HL-60 (cell line): ENCODE data around the gene NFYC.

Experiments used
- GABPA ChIP-seq: IDR thresholded peaks from 2 replicates; pipeline ENCODE4 v1.6.1; 2012; ENCODE audit warnings: low read depth
- POLR2AphosphoS5 ChIP-seq: IDR thresholded peaks from 2 replicates; pipeline ENCODE4 v1.6.1; 2012; ENCODE audit warnings: low read depth
- TF ChIP-seq, protein P1 (sequence below): IDR thresholded peaks from one replicate; pipeline ENCODE4 v1.5.1; 2011; ENCODE audit warnings: low read length, control low read depth, inconsistent platforms; ENCODE audit not compliant: insufficient read depth
- TF ChIP-seq, protein P2 (sequence below): IDR thresholded peaks from 2 replicates; pipeline ENCODE4 v1.6.1; 2012; ENCODE audit warnings: low read depth; ENCODE audit not compliant: insufficient replicate concordance

DNA sequence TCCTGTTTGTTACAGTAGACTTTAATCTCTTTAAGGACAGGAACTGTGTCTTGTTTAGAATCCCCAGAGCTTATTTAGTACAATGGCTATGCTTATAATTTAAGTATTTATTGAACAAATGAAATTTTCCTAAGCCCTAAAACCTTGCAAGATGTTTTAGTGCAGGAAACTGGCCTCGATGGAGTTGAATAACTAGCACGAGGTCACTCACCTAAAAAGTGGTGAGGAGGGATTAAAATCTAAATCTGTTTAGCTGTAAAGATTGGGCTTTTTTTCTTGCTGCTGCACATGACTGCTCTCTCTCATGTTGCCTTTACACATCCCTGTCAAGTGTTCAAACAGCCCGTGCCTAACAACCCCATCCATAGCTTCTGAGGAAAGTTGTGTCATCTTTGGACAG, 10.2 kb downstream of the NFYC start:
- TF ChIP-seq, protein P1, sequence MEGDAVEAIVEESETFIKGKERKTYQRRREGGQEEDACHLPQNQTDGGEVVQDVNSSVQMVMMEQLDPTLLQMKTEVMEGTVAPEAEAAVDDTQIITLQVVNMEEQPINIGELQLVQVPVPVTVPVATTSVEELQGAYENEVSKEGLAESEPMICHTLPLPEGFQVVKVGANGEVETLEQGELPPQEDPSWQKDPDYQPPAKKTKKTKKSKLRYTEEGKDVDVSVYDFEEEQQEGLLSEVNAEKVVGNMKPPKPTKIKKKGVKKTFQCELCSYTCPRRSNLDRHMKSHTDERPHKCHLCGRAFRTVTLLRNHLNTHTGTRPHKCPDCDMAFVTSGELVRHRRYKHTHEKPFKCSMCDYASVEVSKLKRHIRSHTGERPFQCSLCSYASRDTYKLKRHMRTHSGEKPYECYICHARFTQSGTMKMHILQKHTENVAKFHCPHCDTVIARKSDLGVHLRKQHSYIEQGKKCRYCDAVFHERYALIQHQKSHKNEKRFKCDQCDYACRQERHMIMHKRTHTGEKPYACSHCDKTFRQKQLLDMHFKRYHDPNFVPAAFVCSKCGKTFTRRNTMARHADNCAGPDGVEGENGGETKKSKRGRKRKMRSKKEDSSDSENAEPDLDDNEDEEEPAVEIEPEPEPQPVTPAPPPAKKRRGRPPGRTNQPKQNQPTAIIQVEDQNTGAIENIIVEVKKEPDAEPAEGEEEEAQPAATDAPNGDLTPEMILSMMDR, result no peak
- TF ChIP-seq, protein P2, sequence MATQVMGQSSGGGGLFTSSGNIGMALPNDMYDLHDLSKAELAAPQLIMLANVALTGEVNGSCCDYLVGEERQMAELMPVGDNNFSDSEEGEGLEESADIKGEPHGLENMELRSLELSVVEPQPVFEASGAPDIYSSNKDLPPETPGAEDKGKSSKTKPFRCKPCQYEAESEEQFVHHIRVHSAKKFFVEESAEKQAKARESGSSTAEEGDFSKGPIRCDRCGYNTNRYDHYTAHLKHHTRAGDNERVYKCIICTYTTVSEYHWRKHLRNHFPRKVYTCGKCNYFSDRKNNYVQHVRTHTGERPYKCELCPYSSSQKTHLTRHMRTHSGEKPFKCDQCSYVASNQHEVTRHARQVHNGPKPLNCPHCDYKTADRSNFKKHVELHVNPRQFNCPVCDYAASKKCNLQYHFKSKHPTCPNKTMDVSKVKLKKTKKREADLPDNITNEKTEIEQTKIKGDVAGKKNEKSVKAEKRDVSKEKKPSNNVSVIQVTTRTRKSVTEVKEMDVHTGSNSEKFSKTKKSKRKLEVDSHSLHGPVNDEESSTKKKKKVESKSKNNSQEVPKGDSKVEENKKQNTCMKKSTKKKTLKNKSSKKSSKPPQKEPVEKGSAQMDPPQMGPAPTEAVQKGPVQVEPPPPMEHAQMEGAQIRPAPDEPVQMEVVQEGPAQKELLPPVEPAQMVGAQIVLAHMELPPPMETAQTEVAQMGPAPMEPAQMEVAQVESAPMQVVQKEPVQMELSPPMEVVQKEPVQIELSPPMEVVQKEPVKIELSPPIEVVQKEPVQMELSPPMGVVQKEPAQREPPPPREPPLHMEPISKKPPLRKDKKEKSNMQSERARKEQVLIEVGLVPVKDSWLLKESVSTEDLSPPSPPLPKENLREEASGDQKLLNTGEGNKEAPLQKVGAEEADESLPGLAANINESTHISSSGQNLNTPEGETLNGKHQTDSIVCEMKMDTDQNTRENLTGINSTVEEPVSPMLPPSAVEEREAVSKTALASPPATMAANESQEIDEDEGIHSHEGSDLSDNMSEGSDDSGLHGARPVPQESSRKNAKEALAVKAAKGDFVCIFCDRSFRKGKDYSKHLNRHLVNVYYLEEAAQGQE, result no peak
- no peak for TF ChIP-seq GABPA
- TF ChIP-seq POLR2AphosphoS5, result no peak
